Endothelial cell of umbilical vein (primary cell): ENCODE results near the gene SUPT3H. TPM values are rescaled to one million over a fixed set of nuclear protein-coding genes. Genes with fewer than 3 reads are reported as not detected.

ENCODE experiments used
- BruUV-seq: library from RNA; stranded (reverse); fragments of 400-500 nt; replicated peaks from 2 replicates; lab custom pipeline; 2021; lab: Mats Ljungman, UMichigan
- CTCF ChIA-PET: fragments of 300-600, 350-600 bp; sonication (Branson Sonifier 250); formaldehyde crosslinking; loops from one replicate; lab custom pipeline; 2021; ENCODE audit warnings: antibody characterized with exemption, inconsistent platforms; lab: Charles Lee
- POLR2A ChIA-PET: fragments of 300-600, 350-600 bp; sonication (Branson Sonifier 250); formaldehyde crosslinking; loops from one replicate; lab custom pipeline; 2021; ENCODE audit warnings: antibody characterized with exemption, inconsistent platforms; lab: Charles Lee
- DNase-seq: peaks from one replicate; pipeline ENCODE4 v3.0.0-alpha.2; 2011; ENCODE audit warnings: low read depth, low spot score
- FAIRE-seq: peaks from 2 replicates; lab custom pipeline; 2011; peaks lifted over from hg19 to GRCh38; lab: Jason Lieb, UNC
- H2AFZ ChIP-seq: 2 replicates; pipeline ENCODE4 v1.6.0; 2012; ENCODE audit warnings: low read depth, low read length, control low read depth, inconsistent platforms
- H3K27ac ChIP-seq: 2 replicates; pipeline ENCODE4 v1.5.1; 2011; ENCODE audit warnings: low read depth, mild to moderate bottlenecking, control low read depth, low read length, moderate library complexity; ENCODE audit not compliant: insufficient read depth
- H3K27me3 ChIP-seq, 2 experiments: 2 replicates each; pipeline versions ENCODE4 v1.6.0 to v1.6.1; 2011; ENCODE audit warnings: low read length in 2 of 2, mixed read lengths in 1 of 2; ENCODE audit not compliant: control insufficient read depth in 2 of 2, insufficient read depth in 2 of 2
- H3K36me3 ChIP-seq, 2 experiments: 2 replicates in 1 of 2; 3 replicates in 1 of 2; pipeline ENCODE4 v1.5.1; 2011; ENCODE audit warnings: low read length in 2 of 2, mild to moderate bottlenecking in 1 of 2, moderate library complexity in 1 of 2; ENCODE audit not compliant: control insufficient read depth in 2 of 2, insufficient read depth in 2 of 2; ENCODE audit errors: extremely low read depth in 1 of 2
- H3K4me1 ChIP-seq: 3 replicates; pipeline ENCODE4 v1.5.1; 2011; ENCODE audit warnings: mild to moderate bottlenecking, low read length; ENCODE audit not compliant: control insufficient read depth, insufficient read depth; ENCODE audit errors: extremely low read depth
- H3K4me2 ChIP-seq: 2 replicates; pipeline ENCODE4 v1.6.1; 2011; ENCODE audit warnings: low read length, control low read depth, mixed read lengths; ENCODE audit not compliant: insufficient read depth
- H3K4me3 ChIP-seq, 3 experiments: fragments of 200-600 bp in 1 of 3; sonication (generic), shearing (Covaris generic) in 1 of 3; replicated peaks in 1 of 3; 2 replicates each; pipeline ENCODE4 v1.5.1; 2011 to 2016; ENCODE audit warnings: control low read depth in 3 of 3, low read length in 3 of 3, mild to moderate bottlenecking in 2 of 3, inconsistent platforms in 1 of 3, low read depth in 1 of 3, moderate library complexity in 1 of 3; ENCODE audit not compliant: insufficient read depth in 1 of 3
- H3K79me2 ChIP-seq: 2 replicates; pipeline ENCODE4 v1.6.0; 2012; ENCODE audit warnings: low read length, inconsistent platforms; ENCODE audit not compliant: control insufficient read depth, insufficient read depth
- H3K9ac ChIP-seq: replicated peaks from 2 replicates; pipeline ENCODE3; 2011; ENCODE audit warnings: low read length, control low read depth; ENCODE audit not compliant: insufficient read depth; ENCODE audit errors: extremely low read depth
- H3K9me1 ChIP-seq: replicated peaks from 3 replicates; pipeline ENCODE4 v1.6.0; 2011; ENCODE audit warnings: mild to moderate bottlenecking, low read length; ENCODE audit not compliant: control insufficient read depth, insufficient read depth; ENCODE audit errors: extremely low read depth
- H3K9me3 ChIP-seq: replicated peaks from 2 replicates; pipeline ENCODE4 v1.5.1; 2012; ENCODE audit warnings: low read length, inconsistent platforms; ENCODE audit not compliant: control insufficient read depth, insufficient read depth
- H4K20me1 ChIP-seq: replicated peaks from 2 replicates; pipeline ENCODE3; 2011; ENCODE audit warnings: mild to moderate bottlenecking, low read length; ENCODE audit not compliant: control insufficient read depth, insufficient read depth; ENCODE audit errors: extremely low read depth
- EZH2 ChIP-seq: IDR thresholded peaks from 2 replicates; pipeline ENCODE4 v1.6.1; 2012; ENCODE audit warnings: borderline replicate concordance, low read depth, mild to moderate bottlenecking, moderate library complexity, low read length, inconsistent platforms; ENCODE audit not compliant: severe bottlenecking
- FOS ChIP-seq: IDR thresholded peaks from 2 replicates; pipeline ENCODE4 v1.6.1; 2011; ENCODE audit warnings: mild to moderate bottlenecking, low read length, moderate library complexity, borderline replicate concordance; ENCODE audit not compliant: insufficient read depth
- GATA2 ChIP-seq: IDR thresholded peaks from 2 replicates; pipeline ENCODE4 v1.7.0; 2011; ENCODE audit warnings: low read depth, mild to moderate bottlenecking, moderate library complexity, mixed read lengths, low read length; ENCODE audit not compliant: insufficient read length, insufficient read depth
- JUN ChIP-seq: IDR thresholded peaks from 2 replicates; pipeline ENCODE4 v1.6.1; 2011; ENCODE audit warnings: borderline replicate concordance, low read depth; ENCODE audit not compliant: insufficient read length, insufficient read depth
- POLR2A ChIP-seq: IDR thresholded peaks from 2 replicates; pipeline ENCODE4 v1.6.1; 2012; ENCODE audit warnings: low read depth, mild to moderate bottlenecking, control low read depth, low read length
- POLR2AphosphoS5 ChIP-seq: IDR thresholded peaks from 2 replicates; pipeline ENCODE4 v1.6.1; 2012; ENCODE audit warnings: low read depth, mild to moderate bottlenecking, control low read depth, low read length, moderate library complexity; ENCODE audit not compliant: insufficient read depth
- dilution Hi-C: fragments of 300-500 bp; cut with MboI; formaldehyde crosslinking; loops from one replicate; pipeline ENCODE4 v1.15.0; 2019; ENCODE audit warnings: low sequenced_read_pairs; ENCODE audit not compliant: extremely low pct_ligation_motif_present
- intact Hi-C: fragments of 100-400 bp; cut with micrococcal nuclease; formaldehyde crosslinking; loops from one replicate; pipeline ENCODE4 v1.10.0; 2022
- polyA plus RNA-seq, 4 experiments: library from polyadenylated mRNA; depleted of rRNA in 3 of 4; stranded (reverse) in 3 of 4; unstranded in 1 of 4; fragments of >200 nt; gene quantifications; 2 replicates each; pipeline versions ENCODE4 v1.2.1 to v1.2.3, GENCODE V29; 2011 to 2012; ENCODE audit warnings: missing spikeins in 1 of 4
- total RNA-seq: library from RNA; stranded (reverse); gene quantifications from 2 replicates; pipeline ENCODE4 v1.2.3, GENCODE V29; 2021
- TF ChIP-seq, protein P1 (sequence below): IDR thresholded peaks from 2 replicates; pipeline ENCODE4 v1.6.1; 2011; ENCODE audit not compliant: insufficient read depth, insufficient read length
- TF ChIP-seq, protein P2 (sequence below), 2 donors: IDR thresholded peaks; 1 replicate in 1 of 2; 2 replicates in 1 of 2; pipeline ENCODE4 v1.5.1; 2011; ENCODE audit warnings: low read length in 2 of 2, mild to moderate bottlenecking in 2 of 2, moderate library complexity in 2 of 2, control low read depth in 1 of 2, inconsistent platforms in 1 of 2, low read depth in 1 of 2; ENCODE audit not compliant: insufficient read depth in 1 of 2; ENCODE audit errors: extremely low read depth in 1 of 2

Gene SUPT3H
- total and polyA plus RNA-seq, 2 donors (not counting 3 experiments of a cell fraction or from before 2014, with no cell fraction given): 8.3 to 9.8 TPM

DNA sequence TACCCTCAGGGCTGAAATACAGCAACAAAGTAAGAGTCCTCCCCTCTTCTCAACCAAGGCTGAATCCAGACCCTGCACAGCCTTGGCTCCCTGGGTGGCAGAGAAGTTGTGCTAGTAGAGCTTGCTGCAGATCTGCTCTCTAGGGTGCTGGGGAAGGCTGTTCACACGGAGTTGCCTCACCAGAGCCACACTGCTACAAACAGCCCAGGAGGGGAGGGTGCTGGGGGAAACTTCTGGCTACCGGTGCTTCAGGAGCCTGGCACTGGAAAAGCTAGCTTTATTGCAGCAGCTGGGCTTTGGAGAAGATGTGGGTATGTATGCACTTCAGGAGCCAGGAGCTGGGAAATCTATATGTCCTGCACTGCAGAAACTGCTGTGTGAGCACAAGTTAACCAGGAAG is 37.6 kb upstream of the SUPT3H start:
- H3K79me2 ChIP-seq: no peaks in the 10 kb centered on the region
- H3K4me3 ChIP-seq: no peak overlapping the region
- H3K4me1 ChIP-seq: no peaks in the 10 kb centered on the region
- no peak overlapping the region for H3K27ac ChIP-seq
- no peak for DNase-seq
- H3K9me1 ChIP-seq: no peaks in the 10 kb centered on the region
- POLR2A ChIA-PET: no interaction called here
- H3K27me3 ChIP-seq: peaks cover 43 to 64% of the 10 kb centered on the region in 2 experiments
- BruUV-seq: no TSS peak
- no peak for FAIRE-seq
- TF ChIP-seq GATA2: no peak
- TF ChIP-seq, protein P1, sequence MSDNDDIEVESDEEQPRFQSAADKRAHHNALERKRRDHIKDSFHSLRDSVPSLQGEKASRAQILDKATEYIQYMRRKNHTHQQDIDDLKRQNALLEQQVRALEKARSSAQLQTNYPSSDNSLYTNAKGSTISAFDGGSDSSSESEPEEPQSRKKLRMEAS: no peak
- no peak for TF ChIP-seq FOS
- TF ChIP-seq POLR2AphosphoS5: no peak
- TF ChIP-seq JUN: no peak
- TF ChIP-seq EZH2: no peak
- no peak for TF ChIP-seq POLR2A
- TF ChIP-seq, protein P2, sequence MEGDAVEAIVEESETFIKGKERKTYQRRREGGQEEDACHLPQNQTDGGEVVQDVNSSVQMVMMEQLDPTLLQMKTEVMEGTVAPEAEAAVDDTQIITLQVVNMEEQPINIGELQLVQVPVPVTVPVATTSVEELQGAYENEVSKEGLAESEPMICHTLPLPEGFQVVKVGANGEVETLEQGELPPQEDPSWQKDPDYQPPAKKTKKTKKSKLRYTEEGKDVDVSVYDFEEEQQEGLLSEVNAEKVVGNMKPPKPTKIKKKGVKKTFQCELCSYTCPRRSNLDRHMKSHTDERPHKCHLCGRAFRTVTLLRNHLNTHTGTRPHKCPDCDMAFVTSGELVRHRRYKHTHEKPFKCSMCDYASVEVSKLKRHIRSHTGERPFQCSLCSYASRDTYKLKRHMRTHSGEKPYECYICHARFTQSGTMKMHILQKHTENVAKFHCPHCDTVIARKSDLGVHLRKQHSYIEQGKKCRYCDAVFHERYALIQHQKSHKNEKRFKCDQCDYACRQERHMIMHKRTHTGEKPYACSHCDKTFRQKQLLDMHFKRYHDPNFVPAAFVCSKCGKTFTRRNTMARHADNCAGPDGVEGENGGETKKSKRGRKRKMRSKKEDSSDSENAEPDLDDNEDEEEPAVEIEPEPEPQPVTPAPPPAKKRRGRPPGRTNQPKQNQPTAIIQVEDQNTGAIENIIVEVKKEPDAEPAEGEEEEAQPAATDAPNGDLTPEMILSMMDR (IDR thresholded peaks at IDR 0.05; ENCODE audit: extremely low read depth in 1 of 2, insufficient read depth in 1 of 2, low read depth in 1 of 2, low read length in 2 of 2): no peak
- no peak overlapping the region for H2AFZ ChIP-seq
- dilution Hi-C loops (no loop called here), intact Hi-C loops (loop anchor here (5.0 kb wide), 1 partner anchor 938 kb away; no protein-coding TSS in a partner anchor)
- CTCF ChIA-PET: no interaction called here
- no peaks in the 10 kb centered on the region for H4K20me1 ChIP-seq
- H3K9ac ChIP-seq: no peak overlapping the region
- H3K9me3 ChIP-seq: no peaks in the 10 kb centered on the region
- H3K4me2 ChIP-seq: no peak overlapping the region
- no peaks in the 10 kb centered on the region for H3K36me3 ChIP-seq
